Upper lobe of right lung (tissue), 1 donor: Measurements from ENCODE around the gene GFRA1. TPM values are rescaled to one million over a fixed set of nuclear protein-coding genes. Genes with fewer than 3 reads are reported as not detected.

Experiments
- ATAC-seq: fragments of 200-7000 bp; cut with Tn5 transposase; one replicate; pipeline ENCODE4 v1.9.1; 2020; ENCODE audit warnings: mild to moderate bottlenecking, moderate library complexity
- DNase-seq: peaks from one replicate; pipeline ENCODE4 v3.0.0-alpha.2; 2020
- H3K27ac ChIP-seq: fragments of 200-600 bp; one replicate; pipeline ENCODE4 v1.8.0; 2022
- H3K27me3 ChIP-seq: fragments of 200-600 bp; one replicate; pipeline ENCODE4 v1.8.0; 2022; ENCODE audit warnings: mild to moderate bottlenecking
- H3K36me3 ChIP-seq: fragments of 200-600 bp; one replicate; pipeline ENCODE4 v1.8.0; 2022
- H3K4me1 ChIP-seq: fragments of 200-600 bp; one replicate; pipeline ENCODE4 v1.8.0; 2022
- H3K4me3 ChIP-seq: fragments of 200-600 bp; one replicate; pipeline ENCODE4 v1.8.0; 2022; ENCODE audit warnings: mild to moderate bottlenecking
- H3K9me3 ChIP-seq: fragments of 200-600 bp; one replicate; pipeline ENCODE4 v1.8.0; 2022
- CTCF ChIP-seq: fragments of 200-600 bp; IDR thresholded peaks from one replicate; pipeline ENCODE4 v1.8.0; 2022; ENCODE audit warnings: antibody characterized with exemption
- intact Hi-C: fragments of 100-400 bp; cut with DNase I; formaldehyde crosslinking; loops from one replicate; pipeline ENCODE4 v1.11.0; 2022
- total RNA-seq: library from RNA; stranded (reverse); fragmentation: NEBNext Ultra II Directional; extraction: Animal tissue kit (Norgen Biotek cat#: 25700); gene quantifications from one replicate; pipeline ENCODE4 v1.2.1, GENCODE V29; 2021
- donor health status: DM: no; HTN: yes; CAD: no; lungs with severe emphysema.

The GFRA1 gene
- total RNA-seq, 1 donor from 2014 or later, result 3.4 TPM

GRCh38 chr10:116307455-116307854 is 34.4 kb upstream of the GFRA1 start:
- H3K36me3 ChIP-seq, result no peaks in the 10 kb centered on the region
- no peak overlapping the region for H3K27ac ChIP-seq
- no peaks in the 10 kb centered on the region for H3K9me3 ChIP-seq
- H3K4me1 ChIP-seq, result no peaks in the 10 kb centered on the region
- DNase-seq (no peak), ATAC-seq (no peak)
- no peaks in the 10 kb centered on the region for H3K27me3 ChIP-seq
- no peak overlapping the region for H3K4me3 ChIP-seq
- no peak for TF ChIP-seq CTCF
- intact Hi-C loops, result no loop called here

DNA sequence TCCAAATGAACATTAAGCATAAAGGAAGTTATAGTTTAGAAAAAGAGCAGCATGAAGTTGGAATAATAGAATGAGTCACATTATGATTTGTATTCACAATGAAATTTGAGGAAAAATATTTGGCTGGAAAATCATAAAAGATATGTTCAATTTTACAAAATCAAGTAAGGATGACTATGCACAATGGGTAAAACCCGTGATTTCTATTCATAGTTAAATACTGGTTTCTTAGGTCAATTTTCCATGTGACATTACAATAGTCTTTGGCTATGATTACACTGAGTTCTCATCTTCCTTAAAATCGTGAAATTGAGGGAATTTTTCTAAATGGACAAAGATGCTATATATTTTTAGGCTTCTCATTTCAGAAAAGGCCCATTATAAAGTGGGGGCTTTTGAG is 33.8 kb upstream of the GFRA1 start:
- Histone ChIP-seq H3K9me3 (no peaks in the 10 kb centered on the region), H3K4me1 (no peaks in the 10 kb centered on the region), H3K27me3 (no peaks in the 10 kb centered on the region), H3K36me3 (no peaks in the 10 kb centered on the region), H3K27ac (no peak overlapping the region), H3K4me3 (no peak overlapping the region)
- intact Hi-C loops, result no loop called here
- no peak for DNase-seq
- no peak for ATAC-seq
- TF ChIP-seq CTCF, result no peak

GRCh38 chr10:116304923-116305322 is 31.9 kb upstream of the GFRA1 start:
- no peak overlapping the region for H3K4me3 ChIP-seq
- no peaks in the 10 kb centered on the region for H3K4me1 ChIP-seq
- H3K27ac ChIP-seq, result no peak overlapping the region
- H3K36me3 ChIP-seq, result no peaks in the 10 kb centered on the region
- ATAC-seq (no peak), DNase-seq (no peak)
- H3K27me3 ChIP-seq, result no peaks in the 10 kb centered on the region
- H3K9me3 ChIP-seq, result no peaks in the 10 kb centered on the region
- intact Hi-C loops, result no loop called here
- TF ChIP-seq CTCF, result no peak

GRCh38 chr10:116300542-116300941 is 27.5 kb upstream of the GFRA1 start:
- ATAC-seq, result no peak
- no peak for TF ChIP-seq CTCF
- no peaks in the 10 kb centered on the region for H3K4me1 ChIP-seq
- H3K9me3 ChIP-seq, result no peaks in the 10 kb centered on the region
- H3K4me3 ChIP-seq, result no peak overlapping the region
- no peak overlapping the region for H3K27ac ChIP-seq
- no peaks in the 10 kb centered on the region for H3K27me3 ChIP-seq
- DNase-seq, result no peak
- intact Hi-C loops, result no loop called here
- no peaks in the 10 kb centered on the region for H3K36me3 ChIP-seq

DNA sequence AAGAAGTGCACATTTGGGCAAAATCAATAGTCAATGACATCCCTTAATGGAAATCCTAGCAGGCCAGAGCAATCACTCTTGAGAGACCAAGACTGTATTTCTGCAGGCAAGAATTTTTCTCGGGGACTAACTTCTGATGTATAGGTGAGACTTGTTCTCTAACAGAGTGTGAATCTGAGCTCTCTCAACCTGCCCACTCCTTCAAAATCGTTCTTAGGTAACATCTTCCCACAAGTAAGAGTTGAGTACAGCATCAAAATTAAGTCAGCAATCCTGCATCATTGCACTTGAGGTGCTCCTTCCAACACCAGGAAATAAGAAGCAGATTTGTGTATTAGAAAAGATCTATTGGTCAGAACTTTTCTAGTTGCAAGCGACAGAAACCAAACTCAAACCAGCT is 25.6 kb upstream of the GFRA1 start:
- Histone ChIP-seq H3K36me3 (no peaks in the 10 kb centered on the region), H3K27me3 (no peaks in the 10 kb centered on the region), H3K27ac (no peak overlapping the region), H3K9me3 (no peaks in the 10 kb centered on the region), H3K4me3 (no peak overlapping the region), H3K4me1 (no peaks in the 10 kb centered on the region)
- no peak for DNase-seq
- no peak for ATAC-seq
- TF ChIP-seq CTCF, result no peak
- intact Hi-C loops, result no loop called here

DNA sequence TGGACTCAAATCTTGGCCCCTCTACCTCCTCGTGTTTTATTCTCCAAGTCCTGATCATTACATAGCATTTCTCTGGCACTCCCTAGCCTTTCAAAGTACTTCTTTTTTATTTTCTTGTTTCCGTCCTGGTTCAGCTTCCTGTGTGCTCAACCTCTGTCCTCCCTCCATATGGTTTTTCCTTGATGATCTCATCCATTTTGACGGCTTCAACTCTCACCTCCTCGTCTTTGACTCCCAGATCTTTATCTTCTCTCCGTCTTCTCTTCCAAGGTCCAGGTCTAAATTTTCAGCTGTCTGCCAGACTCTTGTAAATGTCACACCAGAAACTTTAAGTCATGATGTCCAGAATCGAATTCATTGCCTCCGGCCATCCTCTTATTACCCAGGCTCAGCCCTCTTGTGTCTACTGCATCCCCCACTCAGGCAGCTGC is 23.3 kb upstream of the GFRA1 start:
- no peaks in the 10 kb centered on the region for H3K27me3 ChIP-seq
- H3K36me3 ChIP-seq, result no peaks in the 10 kb centered on the region
- H3K9me3 ChIP-seq, result no peaks in the 10 kb centered on the region
- ATAC-seq (no peak), DNase-seq (no peak)
- no peak overlapping the region for H3K4me3 ChIP-seq
- no peak overlapping the region for H3K27ac ChIP-seq
- intact Hi-C loops, result no loop called here
- TF ChIP-seq CTCF, result no peak
- no peaks in the 10 kb centered on the region for H3K4me1 ChIP-seq
